Hepatocyte (in vitro differentiated cells): ENCODE data around the gene ZNF45. TPM values are rescaled to one million over a fixed set of nuclear protein-coding genes. Genes with fewer than 3 reads are reported as not detected.

Experiments
- DNase-seq: peaks from one replicate; pipeline ENCODE4 v3.0.0-alpha.2; 2016; ENCODE audit warnings: low spot score
- H2AFZ ChIP-seq: fragments of 200-600 bp; sonication (generic); 2 replicates; pipeline ENCODE4 v1.6.0; 2016; ENCODE audit warnings: antibody characterized with exemption, mild to moderate bottlenecking
- H3K27ac ChIP-seq: fragments of 200-600 bp; sonication (generic); 2 replicates; pipeline ENCODE4 v1.5.1; 2016; ENCODE audit warnings: mild to moderate bottlenecking
- H3K27me3 ChIP-seq: fragments of 200-600 bp; sonication (generic); 2 replicates; pipeline ENCODE4 v1.6.1; 2016
- H3K36me3 ChIP-seq: fragments of 200-600 bp; sonication (generic); replicated peaks from 2 replicates; pipeline ENCODE4 v1.5.1; 2016; ENCODE audit warnings: low read depth; ENCODE audit not compliant: insufficient read depth
- H3K4me1 ChIP-seq: fragments of 200-600 bp; sonication (generic); 2 replicates; pipeline ENCODE4 v1.5.1; 2016; ENCODE audit warnings: mild to moderate bottlenecking, moderate library complexity; ENCODE audit not compliant: insufficient read depth
- H3K4me2 ChIP-seq: fragments of 200-600 bp; sonication (generic); 2 replicates; pipeline ENCODE4 v1.6.0; 2016
- H3K4me3 ChIP-seq: fragments of 200-600 bp; sonication (generic); 2 replicates; pipeline ENCODE4 v1.5.1; 2016; ENCODE audit warnings: mild to moderate bottlenecking
- H3K79me2 ChIP-seq: fragments of 200-600 bp; sonication (generic); 2 replicates; pipeline ENCODE4 v1.6.0; 2017; ENCODE audit warnings: mild to moderate bottlenecking
- H3K9me2 ChIP-seq: fragments of 200-600 bp; sonication (generic); replicated peaks from 2 replicates; pipeline ENCODE4 v1.6.0; 2017; ENCODE audit warnings: mild to moderate bottlenecking; ENCODE audit not compliant: insufficient read depth
- H3K9me3 ChIP-seq: fragments of 200-600 bp; sonication (generic); 2 replicates; pipeline ENCODE4 v1.5.1; 2016; ENCODE audit warnings: low read depth, mild to moderate bottlenecking
- H4K20me1 ChIP-seq: fragments of 200-600 bp; sonication (generic); 2 replicates; pipeline ENCODE4 v1.6.0; 2016; ENCODE audit warnings: mild to moderate bottlenecking; ENCODE audit not compliant: insufficient read depth, poor library complexity, severe bottlenecking
- CTCF ChIP-seq: fragments of 200-600 bp; sonication (generic); IDR thresholded peaks from 2 replicates; pipeline ENCODE4 v1.5.1; 2016; ENCODE audit warnings: antibody characterized with exemption, mild to moderate bottlenecking; ENCODE audit not compliant: poor library complexity
- EZH2 ChIP-seq: fragments of 200-600 bp; sonication (generic); IDR thresholded peaks from 2 replicates; pipeline ENCODE4 v1.6.1; 2016; ENCODE audit warnings: antibody characterized with exemption, mild to moderate bottlenecking, borderline replicate concordance
- EZH2phosphoT487 ChIP-seq: fragments of 200-600 bp; sonication (generic); IDR thresholded peaks from one replicate; pipeline ENCODE4 v1.6.1; 2018; ENCODE audit warnings: antibody characterized with exemption, mild to moderate bottlenecking, low read depth, moderate library complexity; ENCODE audit not compliant: unreplicated experiment, severe bottlenecking
- WGBS: methylation state at CpG from one replicate; pipeline ENCODE4 v1.1.6; 2016; ENCODE audit warnings: low lambda C conversion rate; ENCODE audit errors: missing lambda C conversion rate; 5-methylcytosine and 5-hydroxymethylcytosine counted together
- polyA plus RNA-seq: library from polyadenylated mRNA; unstranded; fragments of >200 nt; fragmentation: Nextera tagmentation; extraction: Ambion mirVana; gene quantifications from 2 replicates; pipeline ENCODE4 v1.2.1, GENCODE V29; 2016
- total RNA-seq: library from RNA; depleted of rRNA; stranded (reverse); fragments of >200 nt; gene quantifications from 2 replicates; pipeline ENCODE4 v1.2.3, GENCODE V29; 2014

Gene ZNF45
- total and polyA plus RNA-seq, 2 experiments from 2014 or later: 6.3 to 10.3 TPM

DNA sequence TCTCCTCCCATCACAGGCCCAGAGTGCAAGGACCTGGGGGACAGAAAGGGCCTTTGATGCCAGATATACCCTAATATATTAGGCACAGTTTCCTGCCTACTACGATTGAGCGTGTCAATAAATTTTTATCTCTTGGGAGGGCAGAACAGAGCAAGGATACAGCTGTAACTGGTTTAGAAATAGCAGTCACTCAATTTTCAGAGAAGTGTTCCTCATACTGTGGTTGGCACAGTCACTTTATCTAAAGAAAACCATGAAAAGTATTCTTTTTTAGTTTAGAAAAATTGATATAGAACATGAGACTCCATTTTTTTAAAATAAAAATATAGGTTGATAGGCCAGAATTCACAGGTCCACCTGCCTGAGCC lies 48.4 kb upstream of the ZNF45 start:
- no peaks in the 10 kb centered on the region for H4K20me1 ChIP-seq
- H3K36me3 ChIP-seq: no peaks in the 10 kb centered on the region
- H3K27ac ChIP-seq: no peak overlapping the region
- no peaks in the 10 kb centered on the region for H3K4me1 ChIP-seq
- 93% methylated on average over 2 of the region's 2 CpGs for WGBS
- peak overlapping the region; percentile 47 for H3K4me3 ChIP-seq
- no peak for DNase-seq
- H3K9me3 ChIP-seq: peaks cover 5% of the 10 kb centered on the region
- no peak for TF ChIP-seq CTCF
- no peak for TF ChIP-seq EZH2phosphoT487
- TF ChIP-seq EZH2: no peak
- H3K4me2 ChIP-seq: peak overlapping the region; percentile 73
- peaks cover 27% of the 10 kb centered on the region for H3K79me2 ChIP-seq
- H2AFZ ChIP-seq: peak overlapping the region; percentile 26
- H3K27me3 ChIP-seq: no peaks in the 10 kb centered on the region
- no peaks in the 10 kb centered on the region for H3K9me2 ChIP-seq

- Histone ChIP-seq H2AFZ (no peak overlapping the region), H3K9me2 (no peaks in the 10 kb centered on the region), H3K27ac (no peak overlapping the region), H3K4me3 (no peak overlapping the region), H3K4me2 (no peak overlapping the region), H4K20me1 (no peaks in the 10 kb centered on the region), H3K4me1 (no peaks in the 10 kb centered on the region), H3K36me3 (no peaks in the 10 kb centered on the region), H3K9me3 (peaks cover 52% of the 10 kb centered on the region), H3K79me2 (no peaks in the 10 kb centered on the region), H3K27me3 (no peaks in the 10 kb centered on the region)
- no peak for TF ChIP-seq CTCF
- no peak for TF ChIP-seq EZH2phosphoT487
- TF ChIP-seq EZH2: no peak
- WGBS: 97% methylated on average over 1 of the region's 1 CpG
- DNase-seq: no peak
Measured at GRCh38 chr19:43976732-43977131, 41.6 kb upstream of the ZNF45 start.

GRCh38 chr19:43966079-43966694 lies 31.1 kb upstream of the ZNF45 start:
- Histone ChIP-seq H3K4me1 (no peaks in the 10 kb centered on the region), H3K36me3 (peaks cover 34% of the 10 kb centered on the region), H3K27ac (no peak overlapping the region), H2AFZ (no peak overlapping the region), H3K4me3 (no peak overlapping the region), H3K27me3 (no peaks in the 10 kb centered on the region), H3K79me2 (no peaks in the 10 kb centered on the region), H3K9me3 (peaks cover 88% of the 10 kb centered on the region), H3K9me2 (no peaks in the 10 kb centered on the region), H4K20me1 (no peaks in the 10 kb centered on the region), H3K4me2 (no peak overlapping the region)
- no peak for TF ChIP-seq CTCF
- TF ChIP-seq EZH2: no peak
- no peak for TF ChIP-seq EZH2phosphoT487
- no peak for DNase-seq
- 95% methylated on average over 3 of the region's 3 CpGs for WGBS

DNA sequence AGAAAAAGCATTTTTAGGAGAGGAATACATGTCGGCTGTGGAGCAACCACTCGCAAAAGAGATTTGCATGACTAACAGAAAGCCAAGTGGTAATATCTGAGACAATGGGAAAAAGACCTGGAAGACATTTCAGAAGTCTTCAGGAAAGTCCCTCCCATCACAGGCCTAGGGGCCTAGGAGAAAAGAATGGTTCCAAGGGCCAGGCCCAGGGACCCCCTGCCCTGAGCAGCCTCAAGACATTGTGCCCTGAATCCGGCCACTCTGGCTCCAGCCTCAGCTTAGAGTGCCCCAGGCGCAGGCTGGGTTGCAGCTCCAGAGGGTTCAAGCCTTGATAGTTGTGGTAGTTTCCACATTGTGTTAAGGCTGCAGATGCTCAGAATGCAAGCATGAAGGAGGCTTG lies 25.3 kb upstream of the ZNF45 start:
- no peak for DNase-seq
- no peak for TF ChIP-seq CTCF
- no peak for TF ChIP-seq EZH2
- TF ChIP-seq EZH2phosphoT487: no peak
- H3K27ac ChIP-seq: no peak overlapping the region
- H3K4me1 ChIP-seq: no peaks in the 10 kb centered on the region
- H3K36me3 ChIP-seq: peaks cover 9% of the 10 kb centered on the region
- peaks cover 48% of the 10 kb centered on the region for H3K9me3 ChIP-seq
- H3K27me3 ChIP-seq: no peaks in the 10 kb centered on the region
- H3K79me2 ChIP-seq: peaks cover 2% of the 10 kb centered on the region
- H2AFZ ChIP-seq: no peak overlapping the region
- no peaks in the 10 kb centered on the region for H3K9me2 ChIP-seq
- WGBS: 73% methylated on average over 4 of the region's 4 CpGs
- H3K4me3 ChIP-seq: no peak overlapping the region
- H4K20me1 ChIP-seq: no peaks in the 10 kb centered on the region
- no peak overlapping the region for H3K4me2 ChIP-seq
